Endothelial cell of umbilical vein (primary cell): ENCODE results near the gene SNPH. TPM values are rescaled to one million over a fixed set of nuclear protein-coding genes. Genes with fewer than 3 reads are reported as not detected.
"Not testable (repeated sequence)": the region's sequence is repeated elsewhere in the genome, so short reads cannot be mapped to it uniquely, and the experiment has no call there.

ENCODE experiments used
- BruUV-seq: library from RNA; stranded (reverse); fragments of 400-500 nt; replicated peaks from 2 replicates; lab custom pipeline; 2021; lab: Mats Ljungman, UMichigan
- CTCF ChIA-PET: fragments of 300-600, 350-600 bp; sonication (Branson Sonifier 250); formaldehyde crosslinking; loops from one replicate; lab custom pipeline; 2021; ENCODE audit warnings: antibody characterized with exemption, inconsistent platforms; lab: Charles Lee
- POLR2A ChIA-PET: fragments of 300-600, 350-600 bp; sonication (Branson Sonifier 250); formaldehyde crosslinking; loops from one replicate; lab custom pipeline; 2021; ENCODE audit warnings: antibody characterized with exemption, inconsistent platforms; lab: Charles Lee
- DNase-seq: peaks from one replicate; pipeline ENCODE4 v3.0.0-alpha.2; 2011; ENCODE audit warnings: low read depth, low spot score
- FAIRE-seq: peaks from 2 replicates; lab custom pipeline; 2011; peaks lifted over from hg19 to GRCh38; lab: Jason Lieb, UNC
- H2AFZ ChIP-seq: 2 replicates; pipeline ENCODE4 v1.6.0; 2012; ENCODE audit warnings: low read depth, low read length, control low read depth, inconsistent platforms
- H3K27ac ChIP-seq: 2 replicates; pipeline ENCODE4 v1.5.1; 2011; ENCODE audit warnings: low read depth, mild to moderate bottlenecking, control low read depth, low read length, moderate library complexity; ENCODE audit not compliant: insufficient read depth
- H3K27me3 ChIP-seq, 2 experiments: 2 replicates each; pipeline versions ENCODE4 v1.6.0 to v1.6.1; 2011; ENCODE audit warnings: low read length in 2 of 2, mixed read lengths in 1 of 2; ENCODE audit not compliant: control insufficient read depth in 2 of 2, insufficient read depth in 2 of 2
- H3K36me3 ChIP-seq, 2 experiments: 2 replicates in 1 of 2; 3 replicates in 1 of 2; pipeline ENCODE4 v1.5.1; 2011; ENCODE audit warnings: low read length in 2 of 2, mild to moderate bottlenecking in 1 of 2, moderate library complexity in 1 of 2; ENCODE audit not compliant: control insufficient read depth in 2 of 2, insufficient read depth in 2 of 2; ENCODE audit errors: extremely low read depth in 1 of 2
- H3K4me1 ChIP-seq: 3 replicates; pipeline ENCODE4 v1.5.1; 2011; ENCODE audit warnings: mild to moderate bottlenecking, low read length; ENCODE audit not compliant: control insufficient read depth, insufficient read depth; ENCODE audit errors: extremely low read depth
- H3K4me2 ChIP-seq: 2 replicates; pipeline ENCODE4 v1.6.1; 2011; ENCODE audit warnings: low read length, control low read depth, mixed read lengths; ENCODE audit not compliant: insufficient read depth
- H3K4me3 ChIP-seq, 3 experiments: fragments of 200-600 bp in 1 of 3; sonication (generic), shearing (Covaris generic) in 1 of 3; replicated peaks in 1 of 3; 2 replicates each; pipeline ENCODE4 v1.5.1; 2011 to 2016; ENCODE audit warnings: control low read depth in 3 of 3, low read length in 3 of 3, mild to moderate bottlenecking in 2 of 3, inconsistent platforms in 1 of 3, low read depth in 1 of 3, moderate library complexity in 1 of 3; ENCODE audit not compliant: insufficient read depth in 1 of 3
- H3K79me2 ChIP-seq: 2 replicates; pipeline ENCODE4 v1.6.0; 2012; ENCODE audit warnings: low read length, inconsistent platforms; ENCODE audit not compliant: control insufficient read depth, insufficient read depth
- H3K9ac ChIP-seq: replicated peaks from 2 replicates; pipeline ENCODE3; 2011; ENCODE audit warnings: low read length, control low read depth; ENCODE audit not compliant: insufficient read depth; ENCODE audit errors: extremely low read depth
- H3K9me1 ChIP-seq: replicated peaks from 3 replicates; pipeline ENCODE4 v1.6.0; 2011; ENCODE audit warnings: mild to moderate bottlenecking, low read length; ENCODE audit not compliant: control insufficient read depth, insufficient read depth; ENCODE audit errors: extremely low read depth
- H3K9me3 ChIP-seq: replicated peaks from 2 replicates; pipeline ENCODE4 v1.5.1; 2012; ENCODE audit warnings: low read length, inconsistent platforms; ENCODE audit not compliant: control insufficient read depth, insufficient read depth
- H4K20me1 ChIP-seq: replicated peaks from 2 replicates; pipeline ENCODE3; 2011; ENCODE audit warnings: mild to moderate bottlenecking, low read length; ENCODE audit not compliant: control insufficient read depth, insufficient read depth; ENCODE audit errors: extremely low read depth
- EZH2 ChIP-seq: IDR thresholded peaks from 2 replicates; pipeline ENCODE4 v1.6.1; 2012; ENCODE audit warnings: borderline replicate concordance, low read depth, mild to moderate bottlenecking, moderate library complexity, low read length, inconsistent platforms; ENCODE audit not compliant: severe bottlenecking
- FOS ChIP-seq: IDR thresholded peaks from 2 replicates; pipeline ENCODE4 v1.6.1; 2011; ENCODE audit warnings: mild to moderate bottlenecking, low read length, moderate library complexity, borderline replicate concordance; ENCODE audit not compliant: insufficient read depth
- GATA2 ChIP-seq: IDR thresholded peaks from 2 replicates; pipeline ENCODE4 v1.7.0; 2011; ENCODE audit warnings: low read depth, mild to moderate bottlenecking, moderate library complexity, mixed read lengths, low read length; ENCODE audit not compliant: insufficient read length, insufficient read depth
- MYC ChIP-seq: IDR thresholded peaks from one replicate; pipeline ENCODE4 v1.6.1; 2011; ENCODE audit warnings: mild to moderate bottlenecking, low read depth, low read length
- POLR2A ChIP-seq: IDR thresholded peaks from 2 replicates; pipeline ENCODE4 v1.6.1; 2012; ENCODE audit warnings: low read depth, mild to moderate bottlenecking, control low read depth, low read length
- POLR2AphosphoS5 ChIP-seq: IDR thresholded peaks from 2 replicates; pipeline ENCODE4 v1.6.1; 2012; ENCODE audit warnings: low read depth, mild to moderate bottlenecking, control low read depth, low read length, moderate library complexity; ENCODE audit not compliant: insufficient read depth
- dilution Hi-C: fragments of 300-500 bp; cut with MboI; formaldehyde crosslinking; loops from one replicate; pipeline ENCODE4 v1.15.0; 2019; ENCODE audit warnings: low sequenced_read_pairs; ENCODE audit not compliant: extremely low pct_ligation_motif_present
- intact Hi-C: fragments of 100-400 bp; cut with micrococcal nuclease; formaldehyde crosslinking; loops from one replicate; pipeline ENCODE4 v1.10.0; 2022
- polyA plus RNA-seq, 4 experiments: library from polyadenylated mRNA; depleted of rRNA in 3 of 4; stranded (reverse) in 3 of 4; unstranded in 1 of 4; fragments of >200 nt; gene quantifications; 2 replicates each; pipeline versions ENCODE4 v1.2.1 to v1.2.3, GENCODE V29; 2011 to 2012; ENCODE audit warnings: missing spikeins in 1 of 4
- total RNA-seq: library from RNA; stranded (reverse); gene quantifications from 2 replicates; pipeline ENCODE4 v1.2.3, GENCODE V29; 2021
- TF ChIP-seq, protein P1 (sequence below): IDR thresholded peaks from 2 replicates; pipeline ENCODE4 v1.6.1; 2011; ENCODE audit not compliant: insufficient read depth, insufficient read length
- TF ChIP-seq, protein P2 (sequence below), 2 donors: IDR thresholded peaks; 1 replicate in 1 of 2; 2 replicates in 1 of 2; pipeline ENCODE4 v1.5.1; 2011; ENCODE audit warnings: low read length in 2 of 2, mild to moderate bottlenecking in 2 of 2, moderate library complexity in 2 of 2, control low read depth in 1 of 2, inconsistent platforms in 1 of 2, low read depth in 1 of 2; ENCODE audit not compliant: insufficient read depth in 1 of 2; ENCODE audit errors: extremely low read depth in 1 of 2

The SNPH gene
- total and polyA plus RNA-seq, 2 donors (not counting 3 experiments of a cell fraction or from before 2014, with no cell fraction given) = 2.3 to 5.5 TPM

DNA sequence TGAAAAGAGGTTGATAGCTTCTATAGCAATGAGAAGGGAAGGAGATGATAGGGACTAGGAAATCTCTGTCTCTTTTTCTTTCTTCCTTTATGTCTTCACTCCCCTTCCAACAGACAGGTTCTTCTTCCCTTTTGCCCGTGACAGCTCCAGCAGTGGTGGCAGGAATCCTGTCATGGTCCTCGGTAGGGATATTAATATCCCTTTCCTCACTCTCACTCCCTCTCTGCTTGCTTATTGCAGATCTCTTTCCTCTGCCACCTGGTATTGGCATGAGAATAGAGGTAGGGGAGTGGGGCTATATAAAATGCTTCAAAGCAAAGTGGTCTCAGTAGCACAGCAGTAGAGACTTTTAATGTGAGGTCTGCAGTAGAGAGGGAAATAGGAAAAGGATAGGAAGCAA, 20.5 kb upstream of the SNPH start:
- Histone ChIP-seq H3K9ac (no peak overlapping the region), H3K9me1 (no peaks in the 10 kb centered on the region), H3K27ac (no peak overlapping the region), H3K4me1 (peaks cover 24% of the 10 kb centered on the region), H3K4me3 (no peak overlapping the region), H3K4me2 (no peak overlapping the region), H3K79me2 (no peaks in the 10 kb centered on the region), H3K36me3 (no peaks in the 10 kb centered on the region), H3K27me3 (no peaks in the 10 kb centered on the region), H4K20me1 (no peaks in the 10 kb centered on the region), H3K9me3 (no peaks in the 10 kb centered on the region), H2AFZ (no peak overlapping the region)
- ChIA-PET CTCF (no interaction called here), POLR2A (no interaction called here)
- TF ChIP-seq FOS (no peak), GATA2 (no peak), MYC (no peak)
- BruUV-seq = no TSS peak
- no peak for DNase-seq
- intact Hi-C loops (no loop called here), dilution Hi-C loops (no loop called here)
- no peak for FAIRE-seq

DNA sequence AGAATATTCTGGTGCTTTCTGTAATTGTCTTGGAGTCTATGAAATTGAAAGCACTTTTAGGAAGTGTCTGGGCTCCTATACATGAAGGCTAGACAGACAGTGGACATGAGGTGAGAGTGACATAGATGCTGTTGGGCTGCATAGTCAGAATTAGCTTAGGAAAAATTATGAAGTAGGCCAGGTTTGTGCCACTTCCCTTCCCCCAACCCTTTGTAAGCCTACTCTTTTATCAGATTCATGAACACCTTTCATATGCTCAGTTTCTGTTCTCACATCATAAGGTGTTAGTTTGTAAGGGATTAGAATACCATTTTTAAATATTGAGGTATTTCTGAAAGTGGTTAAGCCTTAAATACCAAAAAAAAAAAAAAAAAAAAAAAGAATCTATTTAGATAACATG, 18.4 kb upstream of the SNPH start:
- H3K27me3 ChIP-seq = peaks cover 3 to 7% of the 10 kb centered on the region in 2 experiments
- H4K20me1 ChIP-seq = no peaks in the 10 kb centered on the region
- no peaks in the 10 kb centered on the region for H3K9me1 ChIP-seq
- TF ChIP-seq, protein P1, sequence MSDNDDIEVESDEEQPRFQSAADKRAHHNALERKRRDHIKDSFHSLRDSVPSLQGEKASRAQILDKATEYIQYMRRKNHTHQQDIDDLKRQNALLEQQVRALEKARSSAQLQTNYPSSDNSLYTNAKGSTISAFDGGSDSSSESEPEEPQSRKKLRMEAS = no peak
- TF ChIP-seq MYC (no peak), POLR2AphosphoS5 (no peak), EZH2 (no peak), GATA2 (no peak), FOS (no peak), POLR2A (no peak)
- TF ChIP-seq, protein P2, sequence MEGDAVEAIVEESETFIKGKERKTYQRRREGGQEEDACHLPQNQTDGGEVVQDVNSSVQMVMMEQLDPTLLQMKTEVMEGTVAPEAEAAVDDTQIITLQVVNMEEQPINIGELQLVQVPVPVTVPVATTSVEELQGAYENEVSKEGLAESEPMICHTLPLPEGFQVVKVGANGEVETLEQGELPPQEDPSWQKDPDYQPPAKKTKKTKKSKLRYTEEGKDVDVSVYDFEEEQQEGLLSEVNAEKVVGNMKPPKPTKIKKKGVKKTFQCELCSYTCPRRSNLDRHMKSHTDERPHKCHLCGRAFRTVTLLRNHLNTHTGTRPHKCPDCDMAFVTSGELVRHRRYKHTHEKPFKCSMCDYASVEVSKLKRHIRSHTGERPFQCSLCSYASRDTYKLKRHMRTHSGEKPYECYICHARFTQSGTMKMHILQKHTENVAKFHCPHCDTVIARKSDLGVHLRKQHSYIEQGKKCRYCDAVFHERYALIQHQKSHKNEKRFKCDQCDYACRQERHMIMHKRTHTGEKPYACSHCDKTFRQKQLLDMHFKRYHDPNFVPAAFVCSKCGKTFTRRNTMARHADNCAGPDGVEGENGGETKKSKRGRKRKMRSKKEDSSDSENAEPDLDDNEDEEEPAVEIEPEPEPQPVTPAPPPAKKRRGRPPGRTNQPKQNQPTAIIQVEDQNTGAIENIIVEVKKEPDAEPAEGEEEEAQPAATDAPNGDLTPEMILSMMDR (IDR thresholded peaks at IDR 0.05; ENCODE audit: extremely low read depth in 1 of 2, insufficient read depth in 1 of 2, low read depth in 1 of 2, low read length in 2 of 2) = no peak
- no peaks in the 10 kb centered on the region for H3K79me2 ChIP-seq
- intact Hi-C loops (no loop called here), dilution Hi-C loops (no loop called here)
- no peak overlapping the region for H3K4me3 ChIP-seq
- FAIRE-seq (no peak), DNase-seq (no peak)
- no TSS peak for BruUV-seq
- no peaks in the 10 kb centered on the region for H3K9me3 ChIP-seq
- peaks cover 10% of the 10 kb centered on the region for H3K4me1 ChIP-seq
- no peaks in the 10 kb centered on the region for H3K36me3 ChIP-seq
- no peak overlapping the region for H3K4me2 ChIP-seq
- no peak overlapping the region for H3K27ac ChIP-seq
- POLR2A ChIA-PET = no interaction called here
- no peak overlapping the region for H3K9ac ChIP-seq
- no peak overlapping the region for H2AFZ ChIP-seq
- CTCF ChIA-PET = interaction anchor here (1.2 to 1.6 kb wide), 2 partner anchors 10 to 20 kb away, joined by 4 read pairs; no protein-coding TSS in a partner anchor

DNA sequence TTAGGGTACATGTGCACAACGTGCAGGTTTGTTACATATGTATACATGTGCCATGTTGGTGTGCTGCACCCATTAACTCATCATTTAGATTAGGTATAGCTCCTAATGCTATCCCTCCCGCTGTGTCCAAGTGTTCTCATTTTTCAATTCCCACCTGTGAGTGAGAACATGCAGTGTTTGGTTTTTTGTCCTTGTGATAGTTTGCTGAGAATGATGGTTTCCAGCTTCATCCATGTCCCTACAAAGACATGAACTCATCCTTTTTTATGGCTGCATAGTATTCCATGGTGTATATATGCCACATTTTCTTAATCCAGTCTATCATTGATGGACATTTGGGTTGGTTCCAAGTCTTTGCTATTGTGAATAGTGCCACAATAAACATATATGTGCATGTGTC, 15.8 kb upstream of the SNPH start:
- H3K9me3 ChIP-seq, H3K27ac ChIP-seq, H4K20me1 ChIP-seq, H3K27me3 ChIP-seq, H3K4me1 ChIP-seq, CTCF ChIA-PET, FAIRE-seq, DNase-seq, H3K9me1 ChIP-seq, H3K79me2 ChIP-seq, intact Hi-C loops, H2AFZ ChIP-seq, H3K36me3 ChIP-seq, POLR2A ChIA-PET, BruUV-seq, H3K9ac ChIP-seq, dilution Hi-C loops, H3K4me2 ChIP-seq, H3K4me3 ChIP-seq: not testable (repeated sequence)
